Breast epithelium (tissue), 4 donors: ENCODE results near the gene CTNNA1. TPM values are rescaled to one million over a fixed set of nuclear protein-coding genes. Genes with fewer than 3 reads are reported as not detected.
"Not testable (repeated sequence)": the region's sequence is repeated elsewhere in the genome, so short reads cannot be mapped to it uniquely, and the experiment has no call there.

ENCODE experiments used
- DNase-seq, 2 donors: peaks; one replicate each; pipeline ENCODE4 v3.0.0-alpha.2; 2019; ENCODE audit warnings: low spot score in 2 of 2
- H3K27ac ChIP-seq, 2 donors: fragments of 200-600 bp; sonication (generic) in 1 of 2; one replicate each; pipeline ENCODE4 v1.5.1; 2016 to 2019; ENCODE audit warnings: mild to moderate bottlenecking in 1 of 2
- H3K27me3 ChIP-seq, 2 donors: fragments of 200-600 bp; sonication (generic) in 1 of 2; one replicate each; pipeline versions ENCODE4 v1.5.1 to v1.6.0; 2017 to 2019; ENCODE audit warnings: control low read depth in 1 of 2, mild to moderate bottlenecking in 1 of 2
- H3K36me3 ChIP-seq: fragments of 200-600 bp; one replicate; pipeline ENCODE4 v1.5.1; 2019
- H3K4me1 ChIP-seq, 2 donors: fragments of 200-600 bp; sonication (generic); one replicate each; pipeline ENCODE4 v1.5.1; 2016 to 2019; ENCODE audit warnings: control low read depth in 1 of 2
- H3K4me3 ChIP-seq, 3 donors: fragments of 200-600 bp; sonication (generic); 1 replicate in 2 of 3; 2 replicates in 1 of 3; pipeline ENCODE4 v1.5.1; 2016 to 2019; ENCODE audit warnings: mild to moderate bottlenecking in 3 of 3, moderate library complexity in 2 of 3
- H3K9me3 ChIP-seq, 2 donors: fragments of 200-600 bp; sonication (generic) in 1 of 2; one replicate each; pipeline ENCODE4 v1.5.1; 2016 to 2019; ENCODE audit warnings: control low read depth in 1 of 2
- POLR2A ChIP-seq: fragments of 450-650 bp; IDR thresholded peaks from one replicate; pipeline ENCODE4 v1.6.1; 2016; ENCODE audit warnings: antibody characterized with exemption, mild to moderate bottlenecking, moderate library complexity
- POLR2AphosphoS5 ChIP-seq, 3 donors: sonication (generic); formaldehyde crosslinking; IDR thresholded peaks; one replicate each; pipeline ENCODE4 v1.6.1; 2017; ENCODE audit warnings: antibody characterized with exemption in 3 of 3
- intact Hi-C: fragments of 100-400 bp; cut with DNase I; formaldehyde crosslinking; loops from one replicate; pipeline ENCODE4 v1.15.1; 2023; ENCODE audit warnings: low total_unique reads
- total RNA-seq, 3 donors: library from RNA; depleted of rRNA; stranded (reverse); fragments of >200 nt; gene quantifications; one replicate each; pipeline ENCODE4 v1.1.0, GENCODE V29; 2016
- TF ChIP-seq, protein P1 (sequence below), 3 donors: fragments of 450-650 bp; IDR thresholded peaks; one replicate each; pipeline ENCODE4 v1.5.1; 2016 to 2017; ENCODE audit warnings: antibody characterized with exemption in 3 of 3, mild to moderate bottlenecking in 3 of 3, moderate library complexity in 3 of 3

Gene CTNNA1
- total RNA-seq, 3 donors from 2014 or later = 314 to 389 (median 321) TPM

DNA sequence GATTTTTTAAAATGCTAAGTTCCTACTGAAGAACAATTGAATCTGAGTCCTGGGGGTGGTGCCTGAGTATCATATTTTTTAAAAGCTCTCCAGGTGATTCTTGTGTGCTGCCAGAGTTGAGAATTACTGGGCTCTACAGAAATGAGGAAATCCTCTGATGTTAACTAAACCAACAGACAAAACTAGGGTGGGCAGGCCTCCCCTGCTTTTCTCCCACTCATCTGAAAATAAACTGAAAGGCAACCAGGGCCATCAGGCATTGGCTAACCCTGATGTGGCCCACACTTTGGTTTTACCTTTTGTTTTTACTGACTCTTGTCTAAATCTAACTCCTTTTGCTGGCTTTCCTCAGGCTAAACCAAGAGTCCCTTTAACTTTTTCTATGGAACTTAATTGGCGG is 13.3 kb upstream of the CTNNA1 start:
- H3K27me3 ChIP-seq = no peaks in the 10 kb centered on the region
- TF ChIP-seq POLR2A = no peak
- no peak for TF ChIP-seq POLR2AphosphoS5 (IDR thresholded peaks at IDR 0.05)
- TF ChIP-seq, protein P1, sequence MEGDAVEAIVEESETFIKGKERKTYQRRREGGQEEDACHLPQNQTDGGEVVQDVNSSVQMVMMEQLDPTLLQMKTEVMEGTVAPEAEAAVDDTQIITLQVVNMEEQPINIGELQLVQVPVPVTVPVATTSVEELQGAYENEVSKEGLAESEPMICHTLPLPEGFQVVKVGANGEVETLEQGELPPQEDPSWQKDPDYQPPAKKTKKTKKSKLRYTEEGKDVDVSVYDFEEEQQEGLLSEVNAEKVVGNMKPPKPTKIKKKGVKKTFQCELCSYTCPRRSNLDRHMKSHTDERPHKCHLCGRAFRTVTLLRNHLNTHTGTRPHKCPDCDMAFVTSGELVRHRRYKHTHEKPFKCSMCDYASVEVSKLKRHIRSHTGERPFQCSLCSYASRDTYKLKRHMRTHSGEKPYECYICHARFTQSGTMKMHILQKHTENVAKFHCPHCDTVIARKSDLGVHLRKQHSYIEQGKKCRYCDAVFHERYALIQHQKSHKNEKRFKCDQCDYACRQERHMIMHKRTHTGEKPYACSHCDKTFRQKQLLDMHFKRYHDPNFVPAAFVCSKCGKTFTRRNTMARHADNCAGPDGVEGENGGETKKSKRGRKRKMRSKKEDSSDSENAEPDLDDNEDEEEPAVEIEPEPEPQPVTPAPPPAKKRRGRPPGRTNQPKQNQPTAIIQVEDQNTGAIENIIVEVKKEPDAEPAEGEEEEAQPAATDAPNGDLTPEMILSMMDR (IDR thresholded peaks at IDR 0.05) = no peak
- intact Hi-C loops = no loop called here
- H3K36me3 ChIP-seq = no peaks in the 10 kb centered on the region
- H3K4me1 ChIP-seq = no peaks in the 10 kb centered on the region
- H3K4me3 ChIP-seq = no peak overlapping the region
- no peak for DNase-seq
- no peaks in the 10 kb centered on the region for H3K9me3 ChIP-seq
- no peak overlapping the region for H3K27ac ChIP-seq

DNA sequence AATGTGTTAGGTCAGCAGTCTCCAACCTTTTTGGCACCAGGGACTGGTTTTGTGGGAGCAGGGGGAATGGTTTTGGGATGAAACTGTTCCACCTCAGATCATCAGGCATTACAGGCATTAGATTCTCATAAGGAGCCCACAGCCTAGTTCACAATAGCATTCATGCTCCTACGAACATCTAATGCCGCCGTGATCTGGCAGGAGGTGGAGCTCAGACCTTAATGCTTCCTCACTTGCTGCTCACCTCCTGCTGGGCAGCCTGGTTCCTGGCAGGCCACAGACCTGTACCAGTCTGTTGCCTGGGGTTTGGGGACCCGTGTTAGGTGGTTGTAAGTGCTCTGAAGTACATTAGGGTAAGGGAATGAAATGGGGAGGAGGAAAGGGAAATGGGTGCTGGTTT is 9.7 kb upstream of the CTNNA1 start:
- TF ChIP-seq, protein P1 (IDR thresholded peaks at IDR 0.05) = no peak
- TF ChIP-seq POLR2AphosphoS5 (IDR thresholded peaks at IDR 0.05) (no peak), POLR2A (no peak)
- H3K36me3 ChIP-seq = no peaks in the 10 kb centered on the region
- DNase-seq = no peak
- intact Hi-C loops = no loop called here
- H3K4me3 ChIP-seq = no peak overlapping the region
- H3K27ac ChIP-seq = no peak overlapping the region
- no peaks in the 10 kb centered on the region for H3K9me3 ChIP-seq
- no peaks in the 10 kb centered on the region for H3K27me3 ChIP-seq
- H3K4me1 ChIP-seq = no peaks in the 10 kb centered on the region

DNA sequence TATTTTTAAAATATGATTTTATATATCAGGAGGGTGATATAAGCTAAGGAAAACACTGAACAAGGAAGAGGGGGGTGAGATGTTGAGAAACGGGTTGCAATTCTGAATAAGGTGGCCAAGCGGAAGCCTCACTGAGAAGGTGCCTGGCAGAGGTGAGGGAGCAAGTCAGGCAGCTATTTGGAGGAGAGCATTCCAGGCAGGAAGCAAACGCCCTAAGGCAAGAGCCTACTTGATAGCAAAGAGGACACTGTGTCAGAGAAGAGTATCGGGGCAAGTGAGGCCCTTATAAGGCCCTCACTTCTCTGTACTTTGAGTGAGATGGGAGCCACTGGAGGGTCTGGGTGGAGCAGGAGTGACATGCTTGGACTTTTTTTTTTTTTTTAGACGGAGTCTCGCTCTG is 8.0 kb upstream of the CTNNA1 start:
- no peaks in the 10 kb centered on the region for H3K27me3 ChIP-seq
- H3K9me3 ChIP-seq = no peaks in the 10 kb centered on the region
- TF ChIP-seq POLR2A (no peak), POLR2AphosphoS5 (IDR thresholded peaks at IDR 0.05) (no peak)
- TF ChIP-seq, protein P1 (IDR thresholded peaks at IDR 0.05) = no peak
- H3K36me3 ChIP-seq = no peaks in the 10 kb centered on the region
- intact Hi-C loops = no loop called here
- no peaks in the 10 kb centered on the region for H3K4me1 ChIP-seq
- H3K4me3 ChIP-seq = no peak overlapping the region
- no peak overlapping the region for H3K27ac ChIP-seq
- DNase-seq = peak in 1 of 2 donors; percentile 46

DNA sequence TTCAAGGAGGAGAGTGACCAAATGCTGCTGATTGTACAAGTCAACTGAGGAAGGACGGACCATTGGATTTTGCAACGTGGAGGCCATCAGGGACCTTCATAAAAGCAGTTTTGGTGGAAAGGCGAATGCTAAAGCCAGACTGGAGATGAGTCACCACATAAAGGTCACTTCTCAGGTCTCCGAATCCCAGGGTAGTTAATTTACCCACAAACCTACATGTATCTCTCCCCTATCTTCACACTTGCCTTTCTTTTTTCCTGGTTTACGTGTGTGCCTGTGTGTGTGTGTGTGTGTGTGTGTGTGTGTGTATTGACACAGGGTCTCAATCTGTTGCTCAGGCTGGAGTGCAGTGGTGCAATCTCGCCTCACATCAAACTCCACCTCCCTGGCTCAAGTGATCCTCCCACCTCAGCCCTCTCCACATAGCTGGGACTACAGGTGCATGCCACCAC is 4.6 kb upstream of the CTNNA1 start:
- Histone ChIP-seq H3K9me3 (no peaks in the 10 kb centered on the region), H3K27me3 (no peaks in the 10 kb centered on the region), H3K4me3 (no peak overlapping the region), H3K36me3 (no peaks in the 10 kb centered on the region), H3K27ac (no peak overlapping the region), H3K4me1 (no peaks in the 10 kb centered on the region)
- no peak for TF ChIP-seq POLR2AphosphoS5 (IDR thresholded peaks at IDR 0.05)
- TF ChIP-seq POLR2A = no peak
- TF ChIP-seq, protein P1 (IDR thresholded peaks at IDR 0.05) = no peak
- intact Hi-C loops = no loop called here
- DNase-seq = no peak

DNA sequence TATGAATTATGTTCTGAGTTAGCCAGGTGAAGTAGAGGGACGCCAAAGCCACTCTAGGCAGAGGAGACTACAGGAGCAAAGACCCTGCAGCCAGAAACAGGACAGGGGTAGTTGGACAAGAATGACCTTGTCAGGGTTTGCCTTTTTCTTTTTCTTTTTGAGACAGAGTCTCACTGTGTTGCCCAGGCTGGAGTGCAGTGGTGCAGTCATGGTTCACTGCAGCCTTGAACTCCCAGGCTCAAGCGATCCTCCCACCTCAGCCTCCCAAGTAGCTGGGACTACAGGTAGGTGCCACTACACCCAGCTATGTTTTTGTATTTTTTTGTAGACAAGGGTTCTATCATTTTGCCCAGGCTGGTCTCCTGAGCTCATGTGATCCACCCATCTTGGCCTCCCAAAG is 1.9 kb upstream of the CTNNA1 start:
- H3K9me3 ChIP-seq, H3K4me3 ChIP-seq, H3K36me3 ChIP-seq, DNase-seq, H3K4me1 ChIP-seq, H3K27ac ChIP-seq, H3K27me3 ChIP-seq, intact Hi-C loops: not testable (repeated sequence)
